ENCODE measurements around the gene RPS27.
"Not testable (repeated sequence)": the region's sequence is repeated elsewhere in the genome, so short reads cannot be mapped to it uniquely, and the experiment has no call there.

The RPS27 gene

GRCh38 chr1:153976819-153977249, 13.7 kb upstream of the RPS27 start:
- H2AFZ ChIP-seq (ENCODE audit: low read depth, low read length): no peak overlapping the region
- peak overlapping the region; percentile 91 for H3K4me2 ChIP-seq (ENCODE audit: low read length, poor library complexity, severe bottlenecking)
- 2% methylated on average over 13 of the region's 16 CpGs for WGBS
- peak overlapping the region; percentile 96 for H3K9ac ChIP-seq (ENCODE audit: low read length)
- H2AK5ac ChIP-seq (ENCODE audit: low read length, severe bottlenecking): no peak overlapping the region
- no peak for DNase-seq
- H3K4me3 ChIP-seq (ENCODE audit: insufficient read depth in 1 of 2, low read depth in 1 of 2, low read length in 2 of 2): peak overlapping the region; percentile 61 to 94
- peak overlapping the region in 1 of 2 experiments; percentile 6 for H2BK12ac ChIP-seq (ENCODE audit: low read length in 2 of 2)
- H3K27me3 ChIP-seq (ENCODE audit: control insufficient read depth in 1 of 2, insufficient read depth in 1 of 2, low read length in 2 of 2): no peaks in the 10 kb centered on the region
- peaks cover 7% of the 10 kb centered on the region for H3K79me1 ChIP-seq (replicated peaks; ENCODE audit: low read length, poor library complexity, severe bottlenecking)
- no peak overlapping the region for H2BK5ac ChIP-seq (ENCODE audit: low read depth, low read length, poor library complexity, severe bottlenecking)
- peaks cover 5% of the 10 kb centered on the region for H3K4me1 ChIP-seq (ENCODE audit: control insufficient read depth, insufficient read depth, low read depth, low read length)
- H3K18ac ChIP-seq (ENCODE audit: low read depth in 1 of 2, low read length in 2 of 2): peak overlapping the region; percentile 1 to 90
- H2BK15ac ChIP-seq (ENCODE audit: low read depth, poor library complexity, severe bottlenecking): no peak overlapping the region
- peak overlapping the region; percentile 0 for H4K8ac ChIP-seq (ENCODE audit: low read length)
- H4K91ac ChIP-seq (ENCODE audit: low read length): no peak overlapping the region
- H3K4ac ChIP-seq (ENCODE audit: low read depth in 1 of 2, low read length in 2 of 2): peak overlapping the region; percentile 3 to 42
- no peak overlapping the region for H3K27ac ChIP-seq (ENCODE audit: low read length, poor library complexity, severe bottlenecking)
- peak overlapping the region in 1 of 2 experiments; percentile 50 for H3K14ac ChIP-seq (ENCODE audit: low read length in 2 of 2)
- no peak overlapping the region for H2BK120ac ChIP-seq (ENCODE audit: low read depth, low read length)
- H3K36me3 ChIP-seq (ENCODE audit: control insufficient read depth in 1 of 2, insufficient read depth in 2 of 2, low read depth in 1 of 2, low read length in 2 of 2): peaks cover 39 to 67% of the 10 kb centered on the region in 2 experiments
- H3K23ac ChIP-seq (ENCODE audit: low read length in 2 of 2): peak overlapping the region in 1 of 2 experiments; percentile 81
- H3K9me3 ChIP-seq (ENCODE audit: control insufficient read depth, low read length): no peaks in the 10 kb centered on the region

GRCh38 chr1:153977250-153978240, 13.0 kb upstream of the RPS27 start, which contains the start of gene JTB:
JTB (minus strand) TSS chr1:153977674; CDS start chr1:153977252, 422 bp downstream.
- H2AK5ac ChIP-seq (ENCODE audit: low read length, severe bottlenecking): no peak within 1 kb of the TSS
- H4K91ac ChIP-seq (ENCODE audit: low read length): no peak within 1 kb of the TSS
- no peaks in the 10 kb centered on the region for H3K27me3 ChIP-seq (ENCODE audit: control insufficient read depth in 1 of 2, insufficient read depth in 1 of 2, low read length in 2 of 2)
- H2BK5ac ChIP-seq (ENCODE audit: low read depth, low read length, poor library complexity, severe bottlenecking): no peak within 1 kb of the TSS
- peak within 1 kb of the TSS; percentile 34 to 90 for H3K18ac ChIP-seq (ENCODE audit: low read depth in 1 of 2, low read length in 2 of 2)
- H3K9ac ChIP-seq (ENCODE audit: low read length): peak within 1 kb of the TSS; percentile 96
- no peak within 1 kb of the TSS for H2BK15ac ChIP-seq (ENCODE audit: low read depth, poor library complexity, severe bottlenecking)
- no peaks in the 10 kb centered on the region for H3K9me3 ChIP-seq (ENCODE audit: control insufficient read depth, low read length)
- H3K23ac ChIP-seq (ENCODE audit: low read length in 2 of 2): peak within 1 kb of the TSS in 1 of 2 experiments; percentile 91
- H2BK120ac ChIP-seq (ENCODE audit: low read depth, low read length): peak within 1 kb of the TSS; percentile 39
- H3K36me3 ChIP-seq (ENCODE audit: control insufficient read depth in 1 of 2, insufficient read depth in 2 of 2, low read depth in 1 of 2, low read length in 2 of 2): peaks cover 45 to 74% of the 10 kb centered on the region in 2 experiments
- under 1% methylated on average over 73 of the region's 75 CpGs for WGBS
- H2BK12ac ChIP-seq (ENCODE audit: low read length in 2 of 2): peak within 1 kb of the TSS in 1 of 2 experiments; percentile 6
- peak; percentile 86 for DNase-seq
- peak within 1 kb of the TSS; percentile 3 to 45 for H3K4ac ChIP-seq (ENCODE audit: low read depth in 1 of 2, low read length in 2 of 2)
- H3K79me1 ChIP-seq (replicated peaks; ENCODE audit: low read length, poor library complexity, severe bottlenecking): peaks cover 11% of the 10 kb centered on the region
- H3K4me2 ChIP-seq (ENCODE audit: low read length, poor library complexity, severe bottlenecking): peak within 1 kb of the TSS; percentile 91
- peaks cover 5% of the 10 kb centered on the region for H3K4me1 ChIP-seq (ENCODE audit: control insufficient read depth, insufficient read depth, low read depth, low read length)
- peak within 1 kb of the TSS; percentile 13 for H3K27ac ChIP-seq (ENCODE audit: low read length, poor library complexity, severe bottlenecking)
- peak within 1 kb of the TSS in 1 of 2 experiments; percentile 50 for H3K14ac ChIP-seq (ENCODE audit: low read length in 2 of 2)
- peak within 1 kb of the TSS; percentile 61 to 94 for H3K4me3 ChIP-seq (ENCODE audit: insufficient read depth in 1 of 2, low read depth in 1 of 2, low read length in 2 of 2)
- H4K8ac ChIP-seq (ENCODE audit: low read length): peak within 1 kb of the TSS; percentile 0
- peak within 1 kb of the TSS; percentile 74 for H2AFZ ChIP-seq (ENCODE audit: low read depth, low read length)

GRCh38 chr1:153978274-153978909, 12.2 kb upstream of the RPS27 start:
- Histone ChIP-seq H2BK12ac (ENCODE audit: low read length in 2 of 2) (no peak overlapping the region), H3K23ac (ENCODE audit: low read length in 2 of 2) (no peak overlapping the region), H2BK5ac (ENCODE audit: low read depth, low read length, poor library complexity, severe bottlenecking) (no peak overlapping the region), H3K9me3 (ENCODE audit: control insufficient read depth, low read length) (no peaks in the 10 kb centered on the region), H3K4me2 (ENCODE audit: low read length, poor library complexity, severe bottlenecking) (no peak overlapping the region), H3K4me1 (ENCODE audit: control insufficient read depth, insufficient read depth, low read depth, low read length) (peaks cover 5% of the 10 kb centered on the region), H2BK15ac (ENCODE audit: low read depth, poor library complexity, severe bottlenecking) (no peak overlapping the region), H3K27ac (ENCODE audit: low read length, poor library complexity, severe bottlenecking) (no peak overlapping the region), H4K91ac (ENCODE audit: low read length) (no peak overlapping the region), H3K14ac (ENCODE audit: low read length in 2 of 2) (no peak overlapping the region), H2AFZ (ENCODE audit: low read depth, low read length) (no peak overlapping the region), H3K9ac (ENCODE audit: low read length) (peak overlapping the region; percentile 96), H3K79me1 (replicated peaks; ENCODE audit: low read length, poor library complexity, severe bottlenecking) (peaks cover 14% of the 10 kb centered on the region), H3K4me3 (ENCODE audit: insufficient read depth in 1 of 2, low read depth in 1 of 2, low read length in 2 of 2) (peak overlapping the region in 1 of 2 experiments; percentile 94), H4K8ac (ENCODE audit: low read length) (no peak overlapping the region), H3K4ac (ENCODE audit: low read depth in 1 of 2, low read length in 2 of 2) (no peak overlapping the region), H2BK120ac (ENCODE audit: low read depth, low read length) (no peak overlapping the region), H3K27me3 (ENCODE audit: control insufficient read depth in 1 of 2, insufficient read depth in 1 of 2, low read length in 2 of 2) (no peaks in the 10 kb centered on the region), H3K36me3 (ENCODE audit: control insufficient read depth in 1 of 2, insufficient read depth in 2 of 2, low read depth in 1 of 2, low read length in 2 of 2) (peaks cover 45 to 74% of the 10 kb centered on the region in 2 experiments), H3K18ac (ENCODE audit: low read depth in 1 of 2, low read length in 2 of 2) (no peak overlapping the region), H2AK5ac (ENCODE audit: low read length, severe bottlenecking) (no peak overlapping the region)
- WGBS: 86% methylated on average over 9 of the region's 9 CpGs
- DNase-seq: no peak

GRCh38 chr1:153979091-153979490, 11.5 kb upstream of the RPS27 start:
- Histone ChIP-seq H3K36me3 (ENCODE audit: control insufficient read depth in 1 of 2, insufficient read depth in 2 of 2, low read depth in 1 of 2, low read length in 2 of 2) (peaks cover 39 to 72% of the 10 kb centered on the region in 2 experiments), H3K79me1 (replicated peaks; ENCODE audit: low read length, poor library complexity, severe bottlenecking) (peaks cover 14% of the 10 kb centered on the region)
- not testable (repeated sequence) for H2BK120ac ChIP-seq (ENCODE audit: low read depth, low read length); H3K4me2 ChIP-seq (ENCODE audit: low read length, poor library complexity, severe bottlenecking); H3K14ac ChIP-seq (ENCODE audit: low read length in 2 of 2); H2AK5ac ChIP-seq (ENCODE audit: low read length, severe bottlenecking); H3K4me3 ChIP-seq (ENCODE audit: insufficient read depth in 1 of 2, low read depth in 1 of 2, low read length in 2 of 2); H4K91ac ChIP-seq (ENCODE audit: low read length); H3K9me3 ChIP-seq (ENCODE audit: control insufficient read depth, low read length); H3K23ac ChIP-seq (ENCODE audit: low read length in 2 of 2); H3K27ac ChIP-seq (ENCODE audit: low read length, poor library complexity, severe bottlenecking); H3K27me3 ChIP-seq (ENCODE audit: control insufficient read depth in 1 of 2, insufficient read depth in 1 of 2, low read length in 2 of 2); H3K9ac ChIP-seq (ENCODE audit: low read length); H3K18ac ChIP-seq (ENCODE audit: low read depth in 1 of 2, low read length in 2 of 2); H2AFZ ChIP-seq (ENCODE audit: low read depth, low read length); H3K4me1 ChIP-seq (ENCODE audit: control insufficient read depth, insufficient read depth, low read depth, low read length); H2BK12ac ChIP-seq (ENCODE audit: low read length in 2 of 2); H3K4ac ChIP-seq (ENCODE audit: low read depth in 1 of 2, low read length in 2 of 2); DNase-seq; H4K8ac ChIP-seq (ENCODE audit: low read length); H2BK15ac ChIP-seq (ENCODE audit: low read depth, poor library complexity, severe bottlenecking); H2BK5ac ChIP-seq (ENCODE audit: low read depth, low read length, poor library complexity, severe bottlenecking)
- 97% methylated on average over 12 of the region's 12 CpGs for WGBS
